Measurements from ENCODE around the gene EYS. TPM values are rescaled to one million over a fixed set of nuclear protein-coding genes. Genes with fewer than 3 reads are reported as not detected.

EYS gene
- total and polyA plus RNA-seq, 2 of the 8 experiments (the other 6 are each of a cell fraction or from before 2014, with no cell fraction given): 0.05 to 0.13 TPM

DNA sequence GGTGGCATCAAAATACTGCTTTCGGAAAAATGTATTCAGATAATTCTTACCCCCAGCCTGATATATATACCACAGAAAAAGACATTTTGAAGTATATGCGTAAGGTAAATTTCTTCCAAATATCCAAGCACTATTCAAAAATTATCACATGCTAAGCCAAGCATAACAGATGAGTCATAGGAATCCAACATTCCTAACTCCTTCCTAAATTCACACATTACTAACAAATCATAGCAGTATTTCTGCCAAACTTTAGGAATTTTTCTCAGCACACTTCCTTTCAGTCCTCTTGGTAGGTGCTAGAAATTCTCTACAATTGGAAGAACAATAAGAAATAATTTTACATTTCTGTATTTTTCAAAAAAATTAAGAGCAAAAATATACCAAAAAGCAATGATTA, 417.5 kb downstream of the EYS start (continued):
- TF ChIP-seq, protein P1, sequence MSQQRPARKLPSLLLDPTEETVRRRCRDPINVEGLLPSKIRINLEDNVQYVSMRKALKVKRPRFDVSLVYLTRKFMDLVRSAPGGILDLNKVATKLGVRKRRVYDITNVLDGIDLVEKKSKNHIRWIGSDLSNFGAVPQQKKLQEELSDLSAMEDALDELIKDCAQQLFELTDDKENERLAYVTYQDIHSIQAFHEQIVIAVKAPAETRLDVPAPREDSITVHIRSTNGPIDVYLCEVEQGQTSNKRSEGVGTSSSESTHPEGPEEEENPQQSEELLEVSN (IDR thresholded peaks at IDR 0.05): no peak
- no peak for TF ChIP-seq JUN (IDR thresholded peaks at IDR 0.05; ENCODE audit: low read depth, low read length)
- TF ChIP-seq EGR1 (IDR thresholded peaks at IDR 0.05; ENCODE audit: borderline replicate concordance, low read depth, low read length): no peak

Measured in H1 (cell line).